Mononuclear cell (primary cell): ENCODE measurements around the gene PDLIM3. TPM values are rescaled to one million over a fixed set of nuclear protein-coding genes. Genes with fewer than 3 reads are reported as not detected.
"Not testable (repeated sequence)": the region's sequence is repeated elsewhere in the genome, so short reads cannot be mapped to it uniquely, and the experiment has no call there.

Experiments used
- H3K27me3 ChIP-seq: 2 replicates; pipeline ENCODE4 v1.6.0; 2011; ENCODE audit warnings: low read length, control low read depth; ENCODE audit not compliant: insufficient read depth
- H3K4me1 ChIP-seq: 2 replicates; pipeline ENCODE4 v1.5.1; 2011; ENCODE audit warnings: mild to moderate bottlenecking, low read length, control low read depth; ENCODE audit not compliant: insufficient read depth
- H3K4me3 ChIP-seq: 2 replicates; pipeline ENCODE4 v1.5.1; 2011; ENCODE audit warnings: mild to moderate bottlenecking, low read length, moderate library complexity
- H3K9me3 ChIP-seq: 2 replicates; pipeline ENCODE4 v1.5.1; 2011; ENCODE audit warnings: low read depth, mild to moderate bottlenecking, control low read depth, low read length
- total RNA-seq: library from RNA; depleted of rRNA; stranded (reverse); fragments of >200 nt; gene quantifications from one replicate; pipeline ENCODE4 v1.2.3, GENCODE V29; 2012

The PDLIM3 gene
- total RNA-seq, 1 donor, result 0.10 TPM

- peaks cover 91% of the 10 kb centered on the region for H3K27me3 ChIP-seq
Observed at GRCh38 chr4:185514182-185514697, 21.1 kb downstream of the PDLIM3 start.

GRCh38 chr4:185513489-185514181 is 21.7 kb downstream of the PDLIM3 start:
- Histone ChIP-seq H3K27me3 (peaks cover 89% of the 10 kb centered on the region), H3K9me3 (no peaks in the 10 kb centered on the region), H3K4me1 (peaks cover 15% of the 10 kb centered on the region), H3K4me3 (no peak overlapping the region)

More at GRCh38 chr4:185514182-185514697, 21.1 kb downstream of the PDLIM3 start:
- Histone ChIP-seq H3K4me1 (peaks cover 15% of the 10 kb centered on the region), H3K4me3 (no peak overlapping the region), H3K9me3 (no peaks in the 10 kb centered on the region)

GRCh38 chr4:185512516-185512915 is 22.8 kb downstream of the PDLIM3 start:
- Histone ChIP-seq H3K4me1 (peaks cover 15% of the 10 kb centered on the region), H3K9me3 (no peaks in the 10 kb centered on the region), H3K4me3 (no peak overlapping the region), H3K27me3 (peaks cover 82% of the 10 kb centered on the region)

GRCh38 chr4:185511243-185511642 is 24.1 kb downstream of the PDLIM3 start:
- H3K4me3 ChIP-seq, H3K9me3 ChIP-seq: not testable (repeated sequence)
- peaks cover 71% of the 10 kb centered on the region for H3K27me3 ChIP-seq
- peaks cover 15% of the 10 kb centered on the region for H3K4me1 ChIP-seq

GRCh38 chr4:185510806-185511205 is 24.5 kb downstream of the PDLIM3 start:
- peaks cover 68% of the 10 kb centered on the region for H3K27me3 ChIP-seq

GRCh38 chr4:185508181-185508580 is 27.1 kb downstream of the PDLIM3 start:
- Histone ChIP-seq H3K4me3 (no peak overlapping the region), H3K9me3 (no peaks in the 10 kb centered on the region), H3K27me3 (peaks cover 46% of the 10 kb centered on the region), H3K4me1 (peaks cover 5% of the 10 kb centered on the region)

More at GRCh38 chr4:185510806-185511205, 24.5 kb downstream of the PDLIM3 start:
- Histone ChIP-seq H3K4me3 (no peak overlapping the region), H3K4me1 (peaks cover 15% of the 10 kb centered on the region), H3K9me3 (no peaks in the 10 kb centered on the region)

GRCh38 chr4:185506422-185506821 is 28.9 kb downstream of the PDLIM3 start:
- H3K9me3 ChIP-seq, result no peaks in the 10 kb centered on the region
- H3K27me3 ChIP-seq, result peaks cover 29% of the 10 kb centered on the region

GRCh38 chr4:185504098-185505047 is 30.9 kb downstream of the PDLIM3 start:
- H3K4me1 ChIP-seq, result no peaks in the 10 kb centered on the region
- H3K27me3 ChIP-seq, result peaks cover 14% of the 10 kb centered on the region
- no peaks in the 10 kb centered on the region for H3K9me3 ChIP-seq
- no peak overlapping the region for H3K4me3 ChIP-seq

More at GRCh38 chr4:185506422-185506821, 28.9 kb downstream of the PDLIM3 start:
- Histone ChIP-seq H3K4me1 (no peaks in the 10 kb centered on the region), H3K4me3 (no peak overlapping the region)

- Histone ChIP-seq H3K27me3 (peaks cover 11% of the 10 kb centered on the region), H3K4me1 (no peaks in the 10 kb centered on the region)
Observed at GRCh38 chr4:185502386-185502785, 32.9 kb downstream of the PDLIM3 start.

GRCh38 chr4:185500576-185500975 is 34.7 kb downstream of the PDLIM3 start:
- H3K4me3 ChIP-seq, result no peak overlapping the region
- no peaks in the 10 kb centered on the region for H3K4me1 ChIP-seq
- no peaks in the 10 kb centered on the region for H3K9me3 ChIP-seq
- peaks cover 11% of the 10 kb centered on the region for H3K27me3 ChIP-seq

More at GRCh38 chr4:185502386-185502785, 32.9 kb downstream of the PDLIM3 start:
- no peaks in the 10 kb centered on the region for H3K9me3 ChIP-seq
- no peak overlapping the region for H3K4me3 ChIP-seq

- H3K27me3 ChIP-seq, result peaks cover 11% of the 10 kb centered on the region
- no peak overlapping the region for H3K4me3 ChIP-seq
- no peaks in the 10 kb centered on the region for H3K9me3 ChIP-seq
- H3K4me1 ChIP-seq, result no peaks in the 10 kb centered on the region
Observed at GRCh38 chr4:185500035-185500434, 35.3 kb downstream of the PDLIM3 start.

- peaks cover 11% of the 10 kb centered on the region for H3K9me3 ChIP-seq
- peaks cover 16% of the 10 kb centered on the region for H3K27me3 ChIP-seq
- no peak overlapping the region for H3K4me3 ChIP-seq
- no peaks in the 10 kb centered on the region for H3K4me1 ChIP-seq
Observed at GRCh38 chr4:185488650-185489049, 46.7 kb downstream of the PDLIM3 start.

- Histone ChIP-seq H3K4me1 (no peaks in the 10 kb centered on the region), H3K4me3 (no peak overlapping the region), H3K9me3 (no peaks in the 10 kb centered on the region), H3K27me3 (peaks cover 26% of the 10 kb centered on the region)
Observed at GRCh38 chr4:185481401-185481800, 53.9 kb downstream of the PDLIM3 start.

- H3K4me3 ChIP-seq, result no peak overlapping the region
- H3K27me3 ChIP-seq, result peaks cover 26% of the 10 kb centered on the region
- H3K9me3 ChIP-seq, result no peaks in the 10 kb centered on the region
- H3K4me1 ChIP-seq, result no peaks in the 10 kb centered on the region
Observed at GRCh38 chr4:185480016-185480732, 55.1 kb downstream of the PDLIM3 start.
